GM23338 (cell line): Measurements from ENCODE around the gene CHRDL2. TPM values are rescaled to one million over a fixed set of nuclear protein-coding genes. Genes with fewer than 3 reads are reported as not detected.

ENCODE experiments used
- ATAC-seq: fragments of 200-7000 bp; cut with Tn5 transposase; 3 replicates; pipeline ENCODE4 v1.9.1; 2020
- DNase-seq: peaks from one replicate; pipeline ENCODE4 v3.0.0-alpha.2; 2015; ENCODE audit warnings: low spot score
- H2AFZ ChIP-seq: fragments of 200-600 bp; sonication (generic); 2 replicates; pipeline ENCODE4 v1.8.0; 2016; ENCODE audit warnings: antibody characterized with exemption, mild to moderate bottlenecking, moderate library complexity
- H3F3A ChIP-seq: fragments of 200-600 bp; sonication (generic); replicated peaks from 2 replicates; pipeline ENCODE4 v1.8.0; 2017; ENCODE audit warnings: antibody characterized with exemption, mixed run types, low read depth
- H3K27ac ChIP-seq: fragments of 200-600 bp; sonication (generic); 2 replicates; pipeline ENCODE4 v1.6.1; 2016; ENCODE audit warnings: low read depth
- H3K27me3 ChIP-seq: fragments of 200-600 bp; sonication (generic); 2 replicates; pipeline ENCODE4 v1.8.0; 2016; ENCODE audit warnings: mild to moderate bottlenecking, mixed run types, moderate library complexity; ENCODE audit not compliant: insufficient read depth
- H3K36me3 ChIP-seq: fragments of 200-600 bp; sonication (generic); 2 replicates; pipeline ENCODE4 v1.8.0; 2016; ENCODE audit warnings: mild to moderate bottlenecking; ENCODE audit not compliant: insufficient read depth
- H3K4me1 ChIP-seq: fragments of 200-600 bp; sonication (generic); 2 replicates; pipeline ENCODE4 v1.8.0; 2016; ENCODE audit warnings: mild to moderate bottlenecking, moderate library complexity; ENCODE audit not compliant: insufficient read depth
- H3K4me2 ChIP-seq: fragments of 200-600 bp; sonication (generic); 2 replicates; pipeline ENCODE4 v1.7.1; 2017; ENCODE audit warnings: mixed run types
- H3K4me3 ChIP-seq: fragments of 200-600 bp; sonication (generic); 2 replicates; pipeline ENCODE4 v1.6.1; 2016; ENCODE audit warnings: mixed run types
- H3K79me2 ChIP-seq: fragments of 200-600 bp; sonication (generic); replicated peaks from 2 replicates; pipeline ENCODE4 v1.8.0; 2017; ENCODE audit warnings: mild to moderate bottlenecking; ENCODE audit not compliant: insufficient read depth
- H3K9me2 ChIP-seq: fragments of 200-600 bp; sonication (generic); 2 replicates; pipeline ENCODE4 v1.8.0; 2017; ENCODE audit not compliant: insufficient read depth
- H4K20me1 ChIP-seq: fragments of 200-600 bp; sonication (generic); replicated peaks from 2 replicates; pipeline ENCODE4 v1.8.0; 2017; ENCODE audit warnings: mild to moderate bottlenecking; ENCODE audit not compliant: insufficient read depth
- H3K27ac Mint-ChIP-seq: 2 replicates; pipeline ENCODE4 v1.8.0; 2020; ENCODE audit warnings: inconsistent platforms, mild to moderate bottlenecking, moderate library complexity, mixed read lengths
- H3K27me3 Mint-ChIP-seq: 3 replicates; pipeline ENCODE4 v1.8.0; 2022; ENCODE audit warnings: low read depth, mild to moderate bottlenecking, moderate library complexity, mixed read lengths, inconsistent platforms; ENCODE audit not compliant: insufficient read depth, poor library complexity
- H3K36me3 Mint-ChIP-seq: 3 replicates; pipeline ENCODE4 v1.8.0; 2021; ENCODE audit warnings: low read depth, mild to moderate bottlenecking, inconsistent platforms, moderate library complexity, mixed read lengths
- H3K4me1 Mint-ChIP-seq: 3 replicates; pipeline ENCODE4 v1.8.0; 2020; ENCODE audit warnings: mild to moderate bottlenecking, inconsistent platforms, mixed read lengths
- H3K4me3 Mint-ChIP-seq: 3 replicates; pipeline ENCODE4 v1.8.0; 2021; ENCODE audit warnings: moderate library complexity, mild to moderate bottlenecking, inconsistent platforms, mixed read lengths
- H3K9me3 Mint-ChIP-seq: 3 replicates; pipeline ENCODE4 v1.8.0; 2020; ENCODE audit warnings: moderate library complexity, mild to moderate bottlenecking, inconsistent platforms, mixed read lengths
- CTCF ChIP-seq, 2 experiments: fragments of 200-600 bp in 1 of 2; sonication (generic) in 1 of 2; conservative IDR thresholded peaks; 2 replicates each; pipeline versions ENCODE4 v1.5.1 to v1.6.1; 2016 to 2017; ENCODE audit warnings: antibody characterized with exemption in 2 of 2, low read depth in 2 of 2, mild to moderate bottlenecking in 2 of 2, moderate library complexity in 1 of 2
- EZH2 ChIP-seq: fragments of 200-600 bp; sonication (generic); IDR thresholded peaks from one replicate; pipeline ENCODE4 v1.8.0; 2017; ENCODE audit warnings: antibody characterized with exemption, mild to moderate bottlenecking, low read depth; ENCODE audit not compliant: unreplicated experiment
- ZNF462 ChIP-seq: fragments of 250-450 bp; sonication (Bioruptor Pico); IDR thresholded peaks from 2 replicates; pipeline ENCODE4 v1.5.0; 2020; ENCODE audit warnings: mild to moderate bottlenecking, moderate library complexity
- polyA plus RNA-seq: library from polyadenylated mRNA; unstranded; fragments of >200 nt; fragmentation: Nextera tagmentation; extraction: Ambion mirVana; gene quantifications from 2 replicates; pipeline ENCODE4 v1.2.1, GENCODE V29; 2016
- total RNA-seq: library from RNA; depleted of rRNA; stranded (reverse); fragments of >200 nt; shearing (Covaris generic); gene quantifications from 2 replicates; pipeline ENCODE4 v1.2.3, GENCODE V29; 2014

CHRDL2 gene
- total and polyA plus RNA-seq, 2 experiments from 2014 or later: 0.21 TPM; not detected in 1

GRCh38 chr11:74695705-74696280 lies 35.4 kb downstream of the CHRDL2 start (continued):
- no peak for TF ChIP-seq ZNF462 (CRISPR knock-in tag)

GRCh38 chr11:74694136-74694930 lies 36.9 kb downstream of the CHRDL2 start:
- TF ChIP-seq EZH2 (no peak), CTCF (conservative IDR thresholded peaks at IDR 0.05; ENCODE audit: low read depth in 2 of 2) (peak; percentile 35 to 48), ZNF462 (CRISPR knock-in tag) (no peak)
- Histone ChIP-seq H3K4me2 (no peak overlapping the region), H3K4me1 (peaks cover 17% of the 10 kb centered on the region), H3K36me3 (no peaks in the 10 kb centered on the region), H3K4me3 (no peak overlapping the region), H2AFZ (no peak overlapping the region; the same call in 1 of the 2 replicates), H4K20me1 (no peaks in the 10 kb centered on the region), H3F3A (no peaks in the 10 kb centered on the region), H3K27me3 (no peaks in the 10 kb centered on the region), H3K9me2 (peaks cover 5% of the 10 kb centered on the region; the same call in 1 of the 2 replicates), H3K79me2 (no peaks in the 10 kb centered on the region), H3K27ac (no peak overlapping the region)
- peaks cover 21% of the 10 kb centered on the region for H3K4me1 Mint-ChIP-seq
- H3K4me3 Mint-ChIP-seq: no peak overlapping the region
- peaks cover 17% of the 10 kb centered on the region for H3K27me3 Mint-ChIP-seq
- H3K36me3 Mint-ChIP-seq: no peaks in the 10 kb centered on the region
- no peak overlapping the region for H3K27ac Mint-ChIP-seq
- ATAC-seq: peak; percentile 14; the same call in 2 of the 3 replicates
- H3K9me3 Mint-ChIP-seq: no peaks in the 10 kb centered on the region; the same call in 2 of the 3 replicates
- peak; percentile 45 for DNase-seq
